HL-60 (cell line): ENCODE results near the gene ZNF665.
"Not testable (repeated sequence)": the region's sequence is repeated elsewhere in the genome, so short reads cannot be mapped to it uniquely, and the experiment has no call there.

Experiments used
- DNase-seq, 2 experiments: peaks; one replicate each; pipeline ENCODE4 v3.0.0-alpha.2; 2010 to 2020; ENCODE audit warnings: low read depth in 1 of 2, low spot score in 1 of 2
- H3K27ac ChIP-seq: fragments of 250-450 bp; sonication (Bioruptor Pico); replicated peaks from 2 replicates; pipeline ENCODE4 v1.5.1; 2020; ENCODE audit warnings: mild to moderate bottlenecking, moderate library complexity
- H3K27me3 ChIP-seq: fragments of 250-450 bp; sonication (Bioruptor Pico); 2 replicates; pipeline ENCODE4 v1.5.1; 2021; ENCODE audit warnings: mild to moderate bottlenecking, moderate library complexity; ENCODE audit not compliant: insufficient read depth, poor library complexity, severe bottlenecking
- H3K4me3 ChIP-seq: replicated peaks from 2 replicates; pipeline ENCODE4 v1.5.1; 2011; ENCODE audit warnings: mild to moderate bottlenecking, control low read depth, low read length; ENCODE audit not compliant: insufficient read depth
- GABPA ChIP-seq: IDR thresholded peaks from 2 replicates; pipeline ENCODE4 v1.6.1; 2012; ENCODE audit warnings: low read depth
- POLR2AphosphoS5 ChIP-seq: IDR thresholded peaks from 2 replicates; pipeline ENCODE4 v1.6.1; 2012; ENCODE audit warnings: low read depth
- SPI1 ChIP-seq: IDR thresholded peaks from 2 replicates; pipeline ENCODE4 v1.6.1; 2012; ENCODE audit warnings: low read depth, mild to moderate bottlenecking, borderline replicate concordance
- TF ChIP-seq, protein P1 (sequence below): IDR thresholded peaks from 2 replicates; pipeline ENCODE4 v1.6.1; 2012; ENCODE audit warnings: low read depth; ENCODE audit not compliant: insufficient replicate concordance
- TF ChIP-seq, protein P2 (sequence below): IDR thresholded peaks from one replicate; pipeline ENCODE4 v1.5.1; 2011; ENCODE audit warnings: low read length, control low read depth, inconsistent platforms; ENCODE audit not compliant: insufficient read depth

The ZNF665 gene

DNA sequence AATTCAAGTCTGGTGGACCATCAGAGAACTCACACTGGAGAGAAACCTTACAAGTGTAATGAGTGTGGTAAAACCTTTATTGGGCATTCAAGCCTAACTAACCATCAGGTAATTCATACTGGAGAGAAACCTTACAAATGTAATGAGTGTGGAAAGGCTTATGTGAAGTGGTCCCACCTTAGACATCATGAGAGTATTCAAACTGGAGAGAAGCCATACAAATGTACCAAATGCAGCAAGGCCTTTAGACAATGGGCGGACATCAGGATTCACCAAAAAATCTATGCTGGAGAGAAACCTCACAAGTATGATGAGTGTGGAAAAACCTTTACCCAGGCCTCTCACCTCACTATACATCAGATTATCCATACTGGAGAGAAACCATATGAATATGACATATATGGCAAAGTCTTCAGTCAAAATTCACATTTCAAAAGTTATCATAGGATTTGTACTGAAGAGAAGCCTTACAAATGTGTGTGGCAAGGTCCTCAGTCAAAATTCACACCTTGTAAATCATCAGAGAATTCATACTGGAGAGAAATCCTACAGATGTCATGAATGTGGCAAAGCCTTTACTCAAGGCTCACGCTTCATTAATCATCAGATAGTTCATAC is 19.7 kb upstream of the ZNF665 start:
- H3K27ac ChIP-seq: no peak overlapping the region
- TF ChIP-seq, protein P1, sequence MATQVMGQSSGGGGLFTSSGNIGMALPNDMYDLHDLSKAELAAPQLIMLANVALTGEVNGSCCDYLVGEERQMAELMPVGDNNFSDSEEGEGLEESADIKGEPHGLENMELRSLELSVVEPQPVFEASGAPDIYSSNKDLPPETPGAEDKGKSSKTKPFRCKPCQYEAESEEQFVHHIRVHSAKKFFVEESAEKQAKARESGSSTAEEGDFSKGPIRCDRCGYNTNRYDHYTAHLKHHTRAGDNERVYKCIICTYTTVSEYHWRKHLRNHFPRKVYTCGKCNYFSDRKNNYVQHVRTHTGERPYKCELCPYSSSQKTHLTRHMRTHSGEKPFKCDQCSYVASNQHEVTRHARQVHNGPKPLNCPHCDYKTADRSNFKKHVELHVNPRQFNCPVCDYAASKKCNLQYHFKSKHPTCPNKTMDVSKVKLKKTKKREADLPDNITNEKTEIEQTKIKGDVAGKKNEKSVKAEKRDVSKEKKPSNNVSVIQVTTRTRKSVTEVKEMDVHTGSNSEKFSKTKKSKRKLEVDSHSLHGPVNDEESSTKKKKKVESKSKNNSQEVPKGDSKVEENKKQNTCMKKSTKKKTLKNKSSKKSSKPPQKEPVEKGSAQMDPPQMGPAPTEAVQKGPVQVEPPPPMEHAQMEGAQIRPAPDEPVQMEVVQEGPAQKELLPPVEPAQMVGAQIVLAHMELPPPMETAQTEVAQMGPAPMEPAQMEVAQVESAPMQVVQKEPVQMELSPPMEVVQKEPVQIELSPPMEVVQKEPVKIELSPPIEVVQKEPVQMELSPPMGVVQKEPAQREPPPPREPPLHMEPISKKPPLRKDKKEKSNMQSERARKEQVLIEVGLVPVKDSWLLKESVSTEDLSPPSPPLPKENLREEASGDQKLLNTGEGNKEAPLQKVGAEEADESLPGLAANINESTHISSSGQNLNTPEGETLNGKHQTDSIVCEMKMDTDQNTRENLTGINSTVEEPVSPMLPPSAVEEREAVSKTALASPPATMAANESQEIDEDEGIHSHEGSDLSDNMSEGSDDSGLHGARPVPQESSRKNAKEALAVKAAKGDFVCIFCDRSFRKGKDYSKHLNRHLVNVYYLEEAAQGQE: no peak
- TF ChIP-seq, protein P2, sequence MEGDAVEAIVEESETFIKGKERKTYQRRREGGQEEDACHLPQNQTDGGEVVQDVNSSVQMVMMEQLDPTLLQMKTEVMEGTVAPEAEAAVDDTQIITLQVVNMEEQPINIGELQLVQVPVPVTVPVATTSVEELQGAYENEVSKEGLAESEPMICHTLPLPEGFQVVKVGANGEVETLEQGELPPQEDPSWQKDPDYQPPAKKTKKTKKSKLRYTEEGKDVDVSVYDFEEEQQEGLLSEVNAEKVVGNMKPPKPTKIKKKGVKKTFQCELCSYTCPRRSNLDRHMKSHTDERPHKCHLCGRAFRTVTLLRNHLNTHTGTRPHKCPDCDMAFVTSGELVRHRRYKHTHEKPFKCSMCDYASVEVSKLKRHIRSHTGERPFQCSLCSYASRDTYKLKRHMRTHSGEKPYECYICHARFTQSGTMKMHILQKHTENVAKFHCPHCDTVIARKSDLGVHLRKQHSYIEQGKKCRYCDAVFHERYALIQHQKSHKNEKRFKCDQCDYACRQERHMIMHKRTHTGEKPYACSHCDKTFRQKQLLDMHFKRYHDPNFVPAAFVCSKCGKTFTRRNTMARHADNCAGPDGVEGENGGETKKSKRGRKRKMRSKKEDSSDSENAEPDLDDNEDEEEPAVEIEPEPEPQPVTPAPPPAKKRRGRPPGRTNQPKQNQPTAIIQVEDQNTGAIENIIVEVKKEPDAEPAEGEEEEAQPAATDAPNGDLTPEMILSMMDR: no peak
- TF ChIP-seq SPI1 (no peak), POLR2AphosphoS5 (no peak), GABPA (no peak)
- no peak for DNase-seq
- no peak overlapping the region for H3K4me3 ChIP-seq
- no peaks in the 10 kb centered on the region for H3K27me3 ChIP-seq

DNA sequence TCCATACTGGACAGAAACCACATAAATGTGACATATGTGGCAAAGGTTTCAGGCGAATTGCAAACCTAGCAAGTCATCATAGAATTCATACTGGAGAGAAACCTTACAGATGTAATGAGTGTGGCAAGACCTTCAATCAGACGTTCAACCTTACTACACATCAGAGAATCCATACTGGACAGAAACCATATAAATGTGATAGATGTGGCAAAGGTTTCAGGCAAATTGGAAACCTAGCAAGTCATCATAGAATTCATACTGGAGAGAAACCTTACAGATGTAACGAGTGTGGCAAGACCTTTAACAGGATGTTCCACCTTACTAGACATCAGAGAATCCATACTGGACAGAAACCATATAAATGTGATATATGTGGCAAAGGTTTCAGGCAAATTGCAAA is 18.4 kb upstream of the ZNF665 start:
- not testable (repeated sequence) for H3K4me3 ChIP-seq, H3K27me3 ChIP-seq, H3K27ac ChIP-seq, DNase-seq

DNA sequence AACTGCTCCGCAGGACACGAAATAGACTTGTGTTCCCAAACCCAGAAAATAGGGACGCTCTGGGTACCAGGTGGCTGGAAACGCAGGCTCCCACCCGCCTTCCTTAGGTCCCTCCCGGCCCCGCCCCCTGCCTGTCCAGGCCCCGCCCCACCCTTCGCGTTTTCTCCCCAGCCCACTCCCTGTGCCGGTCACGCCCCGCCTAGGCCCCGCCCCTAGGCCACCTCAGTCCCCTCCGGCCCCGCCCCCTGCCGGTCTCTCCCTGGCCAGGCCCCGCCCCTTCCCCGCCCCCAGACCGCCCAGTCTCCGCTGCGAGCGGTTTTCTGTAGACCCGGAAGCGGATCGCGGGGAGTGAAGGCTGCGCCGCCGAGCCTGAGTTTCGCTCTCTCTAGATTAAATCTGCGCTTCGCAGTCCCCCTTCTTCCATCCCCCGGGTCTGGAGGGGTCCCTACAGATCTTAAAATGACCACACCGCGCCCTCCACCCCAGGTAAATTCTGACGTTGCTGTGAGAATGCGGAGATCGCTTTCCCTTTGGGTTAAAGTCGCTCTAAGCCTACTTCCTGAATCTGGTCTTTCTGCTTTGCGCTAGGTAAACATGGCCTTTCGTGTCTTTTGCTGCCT is 3.7 kb upstream of the ZNF665 start:
- H3K4me3 ChIP-seq: peak overlapping the region; percentile 54
- H3K27me3 ChIP-seq: no peaks in the 10 kb centered on the region
- peak overlapping the region; percentile 75 for H3K27ac ChIP-seq
- DNase-seq: peak; percentile 51 to 88
- TF ChIP-seq SPI1 (peak; percentile 10; the same call in 1 of the 2 replicates), GABPA (no peak), POLR2AphosphoS5 (peak; percentile 55; the same call in 1 of the 2 replicates)
- TF ChIP-seq, protein P1: no peak
- TF ChIP-seq, protein P2: no peak

DNA sequence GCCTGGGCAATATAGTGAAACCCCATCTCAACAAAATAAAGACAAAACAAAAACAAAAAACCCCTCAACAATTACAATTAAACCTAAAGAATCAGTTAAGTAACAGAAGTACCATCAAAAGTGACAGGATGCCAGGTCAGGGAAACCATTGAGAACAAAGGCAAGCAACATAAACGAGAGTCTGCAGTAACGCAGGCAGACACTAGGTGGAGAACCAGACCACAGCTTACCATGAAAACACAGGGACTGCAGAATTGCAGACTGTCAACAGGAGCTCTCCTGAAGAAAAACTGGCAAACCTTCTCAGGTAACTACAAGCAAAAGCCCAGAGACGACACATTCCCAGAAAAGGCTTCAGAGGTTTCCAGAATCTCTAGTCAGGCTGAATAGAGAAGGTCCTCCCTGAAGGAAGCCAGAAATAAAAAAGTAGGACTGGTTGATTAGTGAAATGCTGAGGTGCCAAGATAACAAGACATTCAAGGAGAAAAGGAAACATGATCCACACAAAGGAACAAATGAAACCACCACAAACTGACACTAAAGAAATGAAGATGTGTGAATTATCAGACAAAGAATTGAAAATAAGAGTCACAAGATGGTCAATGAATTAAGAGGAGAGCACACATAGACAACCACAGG is 2.2 kb upstream of the ZNF665 start:
- DNase-seq: peak; percentile 66 to 78
- H3K4me3 ChIP-seq: no peak overlapping the region
- H3K27me3 ChIP-seq: no peaks in the 10 kb centered on the region
- no peak for TF ChIP-seq GABPA
- TF ChIP-seq POLR2AphosphoS5: no peak
- TF ChIP-seq SPI1: no peak
- TF ChIP-seq, protein P1: no peak
- TF ChIP-seq, protein P2: peak; percentile 88
- no peak overlapping the region for H3K27ac ChIP-seq
